Measurements from ENCODE around the gene LIAS. TPM values are rescaled to one million over a fixed set of nuclear protein-coding genes. Genes with fewer than 3 reads are reported as not detected.

Gene LIAS
- total and polyA plus RNA-seq, 2 donors (not counting 1 experiment from before 2014, with no cell fraction given) = 12.0 to 20.9 TPM

DNA sequence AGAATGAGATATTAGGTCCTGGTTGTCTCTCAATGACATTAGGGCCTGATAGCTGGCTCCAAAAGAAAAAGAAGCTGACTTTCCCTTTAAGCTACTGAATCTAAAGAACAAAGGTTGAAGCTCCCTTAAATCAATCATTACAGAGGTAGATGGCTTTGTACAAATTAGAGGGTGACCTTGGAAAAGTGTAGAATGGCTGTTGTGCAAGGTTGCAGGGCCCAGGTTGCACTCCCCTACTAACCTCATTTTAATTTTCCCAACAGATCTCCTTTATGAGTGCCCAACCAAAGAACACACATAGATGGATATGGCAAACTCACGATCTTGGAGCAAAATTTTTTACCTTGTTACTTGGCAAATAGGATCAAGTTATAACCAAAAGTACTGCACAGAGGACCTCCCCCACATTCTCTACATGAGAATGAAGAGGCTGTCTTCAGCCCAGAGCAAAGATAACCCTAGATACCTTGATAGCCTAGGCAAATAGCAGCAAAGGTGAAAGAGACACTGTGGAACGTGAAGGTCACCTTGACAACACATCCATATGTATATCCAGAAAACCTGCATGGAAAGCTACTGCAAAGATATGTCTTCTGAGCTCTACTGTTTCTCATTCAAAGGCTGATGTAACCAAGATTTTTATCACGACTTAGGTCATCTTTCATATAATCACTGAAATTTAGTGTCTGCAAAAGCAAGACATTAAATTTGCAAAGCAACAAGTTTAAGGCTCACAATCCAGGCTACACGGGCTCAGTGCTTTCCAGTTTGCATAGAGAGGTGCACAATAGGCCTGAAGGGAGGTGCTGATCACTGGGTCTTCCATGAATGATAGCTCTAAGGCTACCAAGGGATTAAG lies 29.2 kb upstream of the LIAS start:
- Histone ChIP-seq H3K27me3 (replicated peaks in 1 of 4; ENCODE audit: control extremely low read depth in 1 of 4, control insufficient read depth in 3 of 4, insufficient read depth in 4 of 4, low read length in 3 of 4) (no peaks in the 10 kb centered on the region), H3K36me3 (replicated peaks in 1 of 2; ENCODE audit: control extremely low read depth in 1 of 2, control insufficient read depth in 1 of 2, extremely low read depth in 1 of 2, insufficient read depth in 2 of 2, low read length in 1 of 2) (no peaks in the 10 kb centered on the region), H3K4me3 (ENCODE audit: control extremely low read depth in 1 of 5, extremely low read depth in 1 of 5, insufficient read depth in 1 of 5, low read depth in 2 of 5, low read length in 4 of 5) (no peak overlapping the region), H3K79me2 (ENCODE audit: control insufficient read depth, insufficient read depth, low read length) (no peaks in the 10 kb centered on the region), H3K9ac (ENCODE audit: low read length) (no peak overlapping the region), H3K4me2 (replicated peaks; ENCODE audit: low read depth, low read length, poor library complexity, severe bottlenecking) (no peak overlapping the region), H3K27ac (ENCODE audit: low read length in 2 of 2) (no peak overlapping the region), H2AFZ (ENCODE audit: insufficient read depth, low read depth, low read length, poor library complexity, severe bottlenecking) (no peak overlapping the region), H3K4me1 (ENCODE audit: control insufficient read depth in 2 of 2, insufficient read depth in 2 of 2, low read length in 2 of 2) (no peaks in the 10 kb centered on the region), H4K20me1 (ENCODE audit: control insufficient read depth, insufficient read depth, low read length, poor library complexity, severe bottlenecking) (no peaks in the 10 kb centered on the region), H3K9me3 (ENCODE audit: control extremely low read depth in 1 of 3, control insufficient read depth in 2 of 3, insufficient read depth in 1 of 3, low read length in 2 of 3) (no peaks in the 10 kb centered on the region)
- no peak overlapping the region for H3K27ac Mint-ChIP-seq
- TF ChIP-seq, protein P1, sequence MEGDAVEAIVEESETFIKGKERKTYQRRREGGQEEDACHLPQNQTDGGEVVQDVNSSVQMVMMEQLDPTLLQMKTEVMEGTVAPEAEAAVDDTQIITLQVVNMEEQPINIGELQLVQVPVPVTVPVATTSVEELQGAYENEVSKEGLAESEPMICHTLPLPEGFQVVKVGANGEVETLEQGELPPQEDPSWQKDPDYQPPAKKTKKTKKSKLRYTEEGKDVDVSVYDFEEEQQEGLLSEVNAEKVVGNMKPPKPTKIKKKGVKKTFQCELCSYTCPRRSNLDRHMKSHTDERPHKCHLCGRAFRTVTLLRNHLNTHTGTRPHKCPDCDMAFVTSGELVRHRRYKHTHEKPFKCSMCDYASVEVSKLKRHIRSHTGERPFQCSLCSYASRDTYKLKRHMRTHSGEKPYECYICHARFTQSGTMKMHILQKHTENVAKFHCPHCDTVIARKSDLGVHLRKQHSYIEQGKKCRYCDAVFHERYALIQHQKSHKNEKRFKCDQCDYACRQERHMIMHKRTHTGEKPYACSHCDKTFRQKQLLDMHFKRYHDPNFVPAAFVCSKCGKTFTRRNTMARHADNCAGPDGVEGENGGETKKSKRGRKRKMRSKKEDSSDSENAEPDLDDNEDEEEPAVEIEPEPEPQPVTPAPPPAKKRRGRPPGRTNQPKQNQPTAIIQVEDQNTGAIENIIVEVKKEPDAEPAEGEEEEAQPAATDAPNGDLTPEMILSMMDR (IDR thresholded peaks at IDR 0.05) = no peak
- no peak for TF ChIP-seq EZH2 (IDR thresholded peaks at IDR 0.05; ENCODE audit: borderline replicate concordance, insufficient read depth, low read depth, low read length, poor library complexity, severe bottlenecking)
- no peaks in the 10 kb centered on the region for H3K9me3 Mint-ChIP-seq (ENCODE audit: insufficient read depth)
- H3K4me1 Mint-ChIP-seq = no peaks in the 10 kb centered on the region
- POLR2A ChIA-PET = interaction anchor here (0.7 kb wide), 1 partner anchor 18 kb away, joined by 4 read pairs; no protein-coding TSS in a partner anchor
- intact Hi-C loops (cut with micrococcal nuclease) = no loop called here
- no peaks in the 10 kb centered on the region for H3K27me3 Mint-ChIP-seq
- 84% methylated on average over 3 of the region's 4 CpGs for WGBS (ENCODE audit: insufficient coverage)
- no peak overlapping the region for H3K4me3 Mint-ChIP-seq
- ATAC-seq (ENCODE audit: low read depth) = no peak
- CTCF ChIA-PET = interaction anchor here (2.0 kb wide), 1 partner anchor 39 kb away, joined by 7 read pairs; no protein-coding TSS in a partner anchor
- no peak for DNase-seq

DNA sequence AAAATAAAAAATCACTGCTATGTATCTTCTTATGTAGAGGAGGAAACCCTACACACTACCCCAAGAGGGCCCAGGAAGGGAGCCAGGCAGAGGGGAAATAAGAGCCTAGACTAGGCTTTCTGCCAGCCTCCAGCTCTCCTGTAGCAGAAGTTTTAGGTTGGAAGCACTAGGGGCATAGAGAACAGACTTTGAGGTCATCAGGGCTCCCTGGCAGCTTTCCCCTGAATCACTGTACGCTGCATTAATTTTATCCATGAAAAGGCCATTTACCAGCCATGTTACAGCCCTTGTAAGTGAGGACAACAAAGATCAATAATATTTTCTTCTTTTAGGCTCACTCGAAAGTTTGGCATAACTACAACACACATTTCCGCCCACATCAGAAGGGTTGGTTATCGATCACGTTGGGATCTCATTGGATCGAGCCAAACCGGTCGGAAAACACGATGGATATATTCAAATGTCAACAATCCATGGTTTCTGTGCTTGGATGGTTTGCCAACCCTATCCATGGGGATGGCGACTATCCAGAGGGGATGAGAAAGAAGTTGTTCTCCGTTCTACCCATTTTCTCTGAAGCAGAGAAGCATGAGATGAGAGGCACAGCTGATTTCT lies 24.9 kb upstream of the LIAS start:
- CTCF ChIA-PET = no interaction called here
- 97% methylated on average over 7 of the region's 11 CpGs for WGBS (ENCODE audit: insufficient coverage)
- H3K4me3 ChIP-seq (ENCODE audit: control extremely low read depth in 1 of 5, extremely low read depth in 1 of 5, insufficient read depth in 1 of 5, low read depth in 2 of 5, low read length in 4 of 5) = no peak overlapping the region

More for the DNA sequence above, 24.9 kb upstream of the LIAS start:
- H3K4me1 ChIP-seq (ENCODE audit: control insufficient read depth in 2 of 2, insufficient read depth in 2 of 2, low read length in 2 of 2) = no peaks in the 10 kb centered on the region
- H2AFZ ChIP-seq (ENCODE audit: insufficient read depth, low read depth, low read length, poor library complexity, severe bottlenecking) = no peak overlapping the region
- Mint-ChIP-seq H3K4me3 (no peak overlapping the region), H3K9me3 (ENCODE audit: insufficient read depth) (no peaks in the 10 kb centered on the region), H3K27ac (no peak overlapping the region), H3K4me1 (no peaks in the 10 kb centered on the region), H3K27me3 (no peaks in the 10 kb centered on the region)
- TF ChIP-seq, protein P1 (IDR thresholded peaks at IDR 0.05) = no peak
- TF ChIP-seq EZH2 (IDR thresholded peaks at IDR 0.05; ENCODE audit: borderline replicate concordance, insufficient read depth, low read depth, low read length, poor library complexity, severe bottlenecking) = no peak
- H3K27ac ChIP-seq (ENCODE audit: low read length in 2 of 2) = no peak overlapping the region
- POLR2A ChIA-PET = no interaction called here
- intact Hi-C loops (cut with micrococcal nuclease) = no loop called here
- H4K20me1 ChIP-seq (ENCODE audit: control insufficient read depth, insufficient read depth, low read length, poor library complexity, severe bottlenecking) = no peaks in the 10 kb centered on the region
- no peak for DNase-seq
- H3K4me2 ChIP-seq (replicated peaks; ENCODE audit: low read depth, low read length, poor library complexity, severe bottlenecking) = no peak overlapping the region
- H3K9ac ChIP-seq (ENCODE audit: low read length) = no peak overlapping the region
- H3K9me3 ChIP-seq (ENCODE audit: control extremely low read depth in 1 of 3, control insufficient read depth in 2 of 3, insufficient read depth in 1 of 3, low read length in 2 of 3) = no peaks in the 10 kb centered on the region
- H3K36me3 ChIP-seq (replicated peaks in 1 of 2; ENCODE audit: control extremely low read depth in 1 of 2, control insufficient read depth in 1 of 2, extremely low read depth in 1 of 2, insufficient read depth in 2 of 2, low read length in 1 of 2) = no peaks in the 10 kb centered on the region
- no peak for ATAC-seq (ENCODE audit: low read depth)
- no peaks in the 10 kb centered on the region for H3K27me3 ChIP-seq (replicated peaks in 1 of 4; ENCODE audit: control extremely low read depth in 1 of 4, control insufficient read depth in 3 of 4, insufficient read depth in 4 of 4, low read length in 3 of 4)
- H3K79me2 ChIP-seq (ENCODE audit: control insufficient read depth, insufficient read depth, low read length) = no peaks in the 10 kb centered on the region
